Epithelial cell of prostate (primary cell): ENCODE measurements around the gene MYO3B.
A peak's percentile ranks its signal among the peaks of the same experiment; 100 is the strongest.
"Not testable (repeated sequence)": the region's sequence is repeated elsewhere in the genome, so short reads cannot be mapped to it uniquely, and the experiment has no call there.

Source experiments
- DNase-seq: peaks from one replicate; pipeline ENCODE4 v3.0.0-alpha.2; 2011; ENCODE audit warnings: low read depth, low spot score
- H3K27ac ChIP-seq: fragments of 450-650 bp; 2 replicates; pipeline ENCODE4 v1.5.1; 2017; ENCODE audit warnings: mild to moderate bottlenecking

MYO3B gene

GRCh38 chr2:170524828-170525565 is 347.1 kb downstream of the MYO3B start:
- no peak overlapping the region for H3K27ac ChIP-seq

GRCh38 chr2:170525566-170525900 is 347.6 kb downstream of the MYO3B start:
- H3K27ac ChIP-seq, result no peak overlapping the region
- DNase-seq, result peak; percentile 77

More at GRCh38 chr2:170524828-170525565, 347.1 kb downstream of the MYO3B start:
- DNase-seq, result no peak

- H3K27ac ChIP-seq, result no peak overlapping the region
- DNase-seq, result no peak
These were observed 352.4 kb downstream of the MYO3B start for GRCh38 chr2:170530284-170530745.

GRCh38 chr2:170530803-170531564 is 353.0 kb downstream of the MYO3B start:
- DNase-seq, result no peak
- H3K27ac ChIP-seq, result no peak overlapping the region

- H3K27ac ChIP-seq, result no peak overlapping the region
- no peak for DNase-seq
These were observed 353.9 kb downstream of the MYO3B start for GRCh38 chr2:170531876-170532275.

GRCh38 chr2:170533156-170533555 is 355.2 kb downstream of the MYO3B start:
- no peak overlapping the region for H3K27ac ChIP-seq
- no peak for DNase-seq

GRCh38 chr2:170535552-170535951 is 357.6 kb downstream of the MYO3B start:
- no peak overlapping the region for H3K27ac ChIP-seq
- DNase-seq, result no peak

GRCh38 chr2:170544817-170545216 is 366.9 kb downstream of the MYO3B start:
- H3K27ac ChIP-seq, result no peak overlapping the region
- DNase-seq, result no peak

- H3K27ac ChIP-seq, result no peak overlapping the region
- no peak for DNase-seq
These were observed 370.4 kb downstream of the MYO3B start for GRCh38 chr2:170548304-170548703.

GRCh38 chr2:170550501-170550900 is 372.6 kb downstream of the MYO3B start:
- DNase-seq, result no peak
- H3K27ac ChIP-seq, result no peak overlapping the region

GRCh38 chr2:170551899-170552298 is 374.0 kb downstream of the MYO3B start:
- not testable (repeated sequence) for DNase-seq, H3K27ac ChIP-seq

GRCh38 chr2:170553748-170554147 is 375.8 kb downstream of the MYO3B start:
- no peak for DNase-seq
- no peak overlapping the region for H3K27ac ChIP-seq

GRCh38 chr2:170554278-170554955 is 376.5 kb downstream of the MYO3B start:
- no peak overlapping the region for H3K27ac ChIP-seq
- DNase-seq, result peak; percentile 57

- no peak overlapping the region for H3K27ac ChIP-seq
- DNase-seq, result no peak
These were observed 385.0 kb downstream of the MYO3B start for GRCh38 chr2:170562928-170563327.

GRCh38 chr2:170563401-170563800 is 385.5 kb downstream of the MYO3B start:
- no peak for DNase-seq
- no peak overlapping the region for H3K27ac ChIP-seq

- DNase-seq, result no peak
- H3K27ac ChIP-seq, result no peak overlapping the region
These were observed 388.2 kb downstream of the MYO3B start for GRCh38 chr2:170566138-170566537.

- no peak for DNase-seq
- H3K27ac ChIP-seq, result no peak overlapping the region
These were observed 389.5 kb downstream of the MYO3B start for GRCh38 chr2:170567429-170567828.

- H3K27ac ChIP-seq, result no peak overlapping the region
- DNase-seq, result no peak
These were observed 390.6 kb downstream of the MYO3B start for GRCh38 chr2:170568511-170568910.

- no peak overlapping the region for H3K27ac ChIP-seq
- no peak for DNase-seq
These were observed 393.7 kb downstream of the MYO3B start for GRCh38 chr2:170571612-170572011.

GRCh38 chr2:170573671-170574070 is 395.7 kb downstream of the MYO3B start:
- H3K27ac ChIP-seq, result no peak overlapping the region
- no peak for DNase-seq

- no peak for DNase-seq
- no peak overlapping the region for H3K27ac ChIP-seq
These were observed 398.3 kb downstream of the MYO3B start for GRCh38 chr2:170576296-170576695.
